Hematopoietic multipotent progenitor cell treated with erythropoietin and hydrocortisone succinate and interleukin-3 and kit ligand, for 15 days (in vitro differentiated cells): ENCODE results near the gene PAFAH1B2.
"Not testable (repeated sequence)": the region's sequence is repeated elsewhere in the genome, so short reads cannot be mapped to it uniquely, and the experiment has no call there.

Experiments used
- DNase-seq: peaks from one replicate; pipeline ENCODE4 v3.0.0-alpha.2; 2015; ENCODE audit warnings: low spot score

The PAFAH1B2 gene

GRCh38 chr11:117203069-117203407 lies 59.0 kb downstream of the PAFAH1B2 start:
- no peak for DNase-seq

- DNase-seq = no peak
These were observed 60.4 kb downstream of the PAFAH1B2 start for GRCh38 chr11:117204283-117205080.

- no peak for DNase-seq
These were observed 61.2 kb downstream of the PAFAH1B2 start for GRCh38 chr11:117205211-117205818.

- DNase-seq = not testable (repeated sequence)
These were observed 62.0 kb downstream of the PAFAH1B2 start for GRCh38 chr11:117206111-117206510.

- not testable (repeated sequence) for DNase-seq
These were observed 62.8 kb downstream of the PAFAH1B2 start for GRCh38 chr11:117206859-117207258.

GRCh38 chr11:117207481-117207880 lies 63.4 kb downstream of the PAFAH1B2 start:
- DNase-seq = not testable (repeated sequence)

- not testable (repeated sequence) for DNase-seq
These were observed 64.6 kb downstream of the PAFAH1B2 start for GRCh38 chr11:117208710-117209109.

- DNase-seq = not testable (repeated sequence)
These were observed 65.5 kb downstream of the PAFAH1B2 start for GRCh38 chr11:117209351-117210125.

GRCh38 chr11:117210620-117211019 lies 66.5 kb downstream of the PAFAH1B2 start:
- no peak for DNase-seq

- DNase-seq = no peak
These were observed 68.7 kb downstream of the PAFAH1B2 start for GRCh38 chr11:117212697-117213355.

GRCh38 chr11:117214404-117215110 lies 70.5 kb downstream of the PAFAH1B2 start:
- DNase-seq = no peak

- no peak for DNase-seq
These were observed 73.3 kb downstream of the PAFAH1B2 start for GRCh38 chr11:117217141-117218084.

- DNase-seq = no peak
These were observed 74.2 kb downstream of the PAFAH1B2 start for GRCh38 chr11:117218133-117218915.

- DNase-seq = no peak
These were observed 74.9 kb downstream of the PAFAH1B2 start for GRCh38 chr11:117219001-117219400.

GRCh38 chr11:117219455-117219854 lies 75.4 kb downstream of the PAFAH1B2 start:
- no peak for DNase-seq

GRCh38 chr11:117219995-117220394 lies 75.9 kb downstream of the PAFAH1B2 start:
- DNase-seq = peak; percentile 36

GRCh38 chr11:117220568-117220967 lies 76.5 kb downstream of the PAFAH1B2 start:
- DNase-seq = no peak

GRCh38 chr11:117220999-117221774 lies 77.1 kb downstream of the PAFAH1B2 start:
- no peak for DNase-seq
